Uterus (tissue), 4 donors: ENCODE measurements around the gene TLR8. TPM values are rescaled to one million over a fixed set of nuclear protein-coding genes. Genes with fewer than 3 reads are reported as not detected.
A peak's percentile ranks its signal among the peaks of the same experiment; 100 is the strongest.

Experiments used
- DNase-seq, 2 donors: peaks; one replicate each; pipeline ENCODE4 v3.0.0-alpha.2; 2019 to 2020
- H3K27ac ChIP-seq, 2 donors: fragments of 200-600 bp; sonication (generic); 1 replicate in 1 of 2; 2 replicates in 1 of 2; pipeline ENCODE4 v1.5.1; 2016 to 2018
- H3K27me3 ChIP-seq, 2 donors: fragments of 200-600 bp; sonication (generic); one replicate each; pipeline ENCODE4 v1.5.1; 2018 to 2019; ENCODE audit warnings: control low read depth in 1 of 2
- H3K36me3 ChIP-seq, 2 donors: fragments of 200-600 bp; sonication (generic); one replicate each; pipeline ENCODE4 v1.5.1; 2019; ENCODE audit warnings: control low read depth in 1 of 2
- H3K4me1 ChIP-seq, 2 donors: fragments of 200-600 bp; sonication (generic); one replicate each; pipeline ENCODE4 v1.5.1; 2018 to 2019; ENCODE audit warnings: control low read depth in 1 of 2
- H3K4me3 ChIP-seq, 2 donors: fragments of 200-600 bp; sonication (generic); 1 replicate in 1 of 2; 2 replicates in 1 of 2; pipeline ENCODE4 v1.5.1; 2018 to 2019; ENCODE audit warnings: mild to moderate bottlenecking in 1 of 2
- H3K9me3 ChIP-seq, 2 donors: fragments of 200-600 bp; sonication (generic); one replicate each; pipeline ENCODE4 v1.5.1; 2019; ENCODE audit warnings: control low read depth in 1 of 2
- CTCF ChIP-seq, 4 experiments: fragments of 200-600 bp in 2 of 4; fragments of 450-650 bp in 2 of 4; sonication (generic) in 2 of 4; IDR thresholded peaks; one replicate each; pipeline ENCODE4 v1.5.1; 2016 to 2019; ENCODE audit warnings: antibody characterized with exemption in 4 of 4, mild to moderate bottlenecking in 2 of 4, moderate library complexity in 1 of 4
- POLR2A ChIP-seq, 2 donors: fragments of 450-650 bp; IDR thresholded peaks; one replicate each; pipeline ENCODE4 v1.6.1; 2016; ENCODE audit warnings: antibody characterized with exemption in 2 of 2, mild to moderate bottlenecking in 1 of 2, moderate library complexity in 1 of 2
- intact Hi-C: fragments of 100-400 bp; cut with DNase I; formaldehyde crosslinking; loops from one replicate; pipeline ENCODE4 v1.15.1; 2023; ENCODE audit warnings: low total_unique reads
- total RNA-seq, 4 donors: library from RNA; depleted of rRNA in 3 of 4; stranded (reverse); fragments of >200 nt in 3 of 4; gene quantifications; one replicate each; pipeline versions ENCODE4 v1.1.0 to v1.2.4, GENCODE V29; 2014 to 2023
- donor health status: DM: yes; HTN: yes; CAD: no.

TLR8 gene
- total RNA-seq, 4 donors from 2014 or later, result 0.29 to 0.55 (median 0.55) TPM; not detected in 1

GRCh38 chrX:12890467-12890866 is 16.0 kb upstream of the TLR8 start:
- intact Hi-C loops, result no loop called here
- DNase-seq, result no peak
- no peaks in the 10 kb centered on the region for H3K36me3 ChIP-seq
- TF ChIP-seq POLR2A (IDR thresholded peaks at IDR 0.05) (no peak), CTCF (IDR thresholded peaks at IDR 0.05) (no peak)
- no peak overlapping the region for H3K27ac ChIP-seq
- H3K4me3 ChIP-seq, result no peak overlapping the region
- no peaks in the 10 kb centered on the region for H3K27me3 ChIP-seq
- no peaks in the 10 kb centered on the region for H3K9me3 ChIP-seq
- no peaks in the 10 kb centered on the region for H3K4me1 ChIP-seq

- Histone ChIP-seq H3K27ac (no peak overlapping the region), H3K4me1 (no peaks in the 10 kb centered on the region), H3K4me3 (no peak overlapping the region), H3K27me3 (peaks cover 0 to 2% of the 10 kb centered on the region in 2 donors), H3K36me3 (no peaks in the 10 kb centered on the region), H3K9me3 (no peaks in the 10 kb centered on the region)
- DNase-seq, result no peak
- intact Hi-C loops, result no loop called here
- TF ChIP-seq POLR2A (IDR thresholded peaks at IDR 0.05), result no peak
- TF ChIP-seq CTCF (IDR thresholded peaks at IDR 0.05), result no peak
Observed at GRCh38 chrX:12891171-12891570, 15.2 kb upstream of the TLR8 start.

- no peak for DNase-seq
- H3K4me3 ChIP-seq, result no peak overlapping the region
- no peaks in the 10 kb centered on the region for H3K36me3 ChIP-seq
- H3K27me3 ChIP-seq, result peaks cover 0 to 2% of the 10 kb centered on the region in 2 donors
- no peaks in the 10 kb centered on the region for H3K9me3 ChIP-seq
- no peaks in the 10 kb centered on the region for H3K4me1 ChIP-seq
- intact Hi-C loops, result no loop called here
- no peak overlapping the region for H3K27ac ChIP-seq
- TF ChIP-seq CTCF (IDR thresholded peaks at IDR 0.05), result no peak
- no peak for TF ChIP-seq POLR2A (IDR thresholded peaks at IDR 0.05)
Observed at GRCh38 chrX:12891915-12892506, 14.4 kb upstream of the TLR8 start.

GRCh38 chrX:12892716-12893115 is 13.7 kb upstream of the TLR8 start:
- DNase-seq, result no peak
- intact Hi-C loops, result no loop called here
- peaks cover 0 to 2% of the 10 kb centered on the region in 2 donors for H3K27me3 ChIP-seq
- H3K9me3 ChIP-seq, result no peaks in the 10 kb centered on the region
- H3K36me3 ChIP-seq, result no peaks in the 10 kb centered on the region
- no peak overlapping the region for H3K4me3 ChIP-seq
- no peak for TF ChIP-seq CTCF (IDR thresholded peaks at IDR 0.05)
- TF ChIP-seq POLR2A (IDR thresholded peaks at IDR 0.05), result no peak
- H3K4me1 ChIP-seq, result no peaks in the 10 kb centered on the region
- H3K27ac ChIP-seq, result no peak overlapping the region

GRCh38 chrX:12894074-12895030 is 12.1 kb upstream of the TLR8 start:
- Histone ChIP-seq H3K36me3 (no peaks in the 10 kb centered on the region), H3K9me3 (no peaks in the 10 kb centered on the region), H3K27me3 (peaks cover 0 to 2% of the 10 kb centered on the region in 2 donors), H3K4me1 (no peaks in the 10 kb centered on the region), H3K27ac (no peak overlapping the region), H3K4me3 (no peak overlapping the region)
- peak in 1 of 2 donors; percentile 16 for DNase-seq
- intact Hi-C loops, result no loop called here
- TF ChIP-seq CTCF (IDR thresholded peaks at IDR 0.05) (peak; percentile 25 to 50 (median 34)), POLR2A (IDR thresholded peaks at IDR 0.05) (no peak)
